MCF 10A (cell line): Measurements from ENCODE around the gene TM2D1. TPM values are rescaled to one million over a fixed set of nuclear protein-coding genes. Genes with fewer than 3 reads are reported as not detected.

Experiments used
- BruUV-seq: library from RNA; stranded (reverse); fragments of 400-500 nt; replicated peaks from 2 replicates; lab custom pipeline; 2021; lab: Mats Ljungman, UMichigan
- CTCF ChIA-PET: fragments of 300-600 bp; sonication (Branson Sonifier 250); formaldehyde crosslinking; extraction: SDS; loops from one replicate; lab custom pipeline; 2021; ENCODE audit warnings: antibody characterized with exemption, inconsistent platforms; lab: Yijun Ruan, JAX
- POLR2A ChIA-PET: fragments of 300-600, 350-650 bp; sonication (Branson Sonifier 250); formaldehyde crosslinking; extraction: SDS; loops from one replicate; lab custom pipeline; 2020; ENCODE audit warnings: antibody characterized with exemption, inconsistent platforms; lab: Yijun Ruan, JAX
- DNase-seq: peaks from one replicate; pipeline ENCODE4 v3.0.0-alpha.2; 2018; ENCODE audit not compliant: unreplicated experiment
- H3K27ac Mint-ChIP-seq: one replicate; pipeline ENCODE4 v1.8.0; 2022; ENCODE audit warnings: mild to moderate bottlenecking, low read depth, mixed read lengths; ENCODE audit not compliant: unreplicated experiment
- H3K27me3 Mint-ChIP-seq: one replicate; pipeline ENCODE4 v1.8.0; 2022; ENCODE audit warnings: mixed read lengths; ENCODE audit not compliant: insufficient read depth, unreplicated experiment
- H3K36me3 Mint-ChIP-seq: one replicate; pipeline ENCODE4 v1.8.0; 2022; ENCODE audit warnings: mild to moderate bottlenecking, moderate library complexity, mixed read lengths; ENCODE audit not compliant: insufficient read depth, unreplicated experiment
- H3K4me1 Mint-ChIP-seq: one replicate; pipeline ENCODE4 v1.8.0; 2022; ENCODE audit warnings: mixed read lengths; ENCODE audit not compliant: insufficient read depth, unreplicated experiment
- H3K4me3 Mint-ChIP-seq: one replicate; pipeline ENCODE4 v1.8.0; 2022; ENCODE audit warnings: mild to moderate bottlenecking, moderate library complexity, mixed read lengths; ENCODE audit not compliant: unreplicated experiment
- H3K9me3 Mint-ChIP-seq: one replicate; pipeline ENCODE4 v1.8.0; 2022; ENCODE audit warnings: mixed read lengths; ENCODE audit not compliant: unreplicated experiment
- intact Hi-C: fragments of 100-400 bp; cut with micrococcal nuclease; formaldehyde crosslinking; loops from 2 replicates; pipeline ENCODE4 v1.14.1; 2022
- total RNA-seq: library from RNA; stranded (reverse); gene quantifications from 2 replicates; pipeline ENCODE4 v1.2.3, GENCODE V29; 2022
- TF ChIP-seq, protein P1 (sequence below): fragments of 200-600 bp; IDR thresholded peaks from one replicate; pipeline ENCODE4 v1.8.0; 2022; ENCODE audit warnings: antibody characterized with exemption, mild to moderate bottlenecking; ENCODE audit not compliant: unreplicated experiment

Gene TM2D1
- total RNA-seq, 1 experiment from 2014 or later, result 29.4 TPM

DNA sequence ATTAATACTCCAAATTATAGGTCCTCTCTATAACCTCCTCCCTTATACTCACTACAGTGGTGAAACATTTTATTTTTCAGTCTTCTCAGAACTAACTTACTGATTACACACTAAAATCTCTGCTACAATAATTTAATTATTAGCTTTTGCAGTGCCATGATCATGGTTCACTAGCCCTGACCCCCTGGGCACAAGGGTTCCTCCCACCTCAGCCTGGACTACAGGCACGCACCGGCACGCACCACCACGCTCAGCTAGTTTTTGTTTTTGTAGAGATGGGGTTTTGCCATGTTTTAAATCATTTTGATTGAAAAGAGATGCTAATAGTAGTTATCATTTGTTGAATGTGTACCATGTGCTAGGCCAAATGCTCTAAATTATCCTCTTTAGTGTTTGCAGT is 23.6 kb upstream of the TM2D1 start:
- intact Hi-C loops, result no loop called here
- no peak for DNase-seq
- TF ChIP-seq, protein P1, sequence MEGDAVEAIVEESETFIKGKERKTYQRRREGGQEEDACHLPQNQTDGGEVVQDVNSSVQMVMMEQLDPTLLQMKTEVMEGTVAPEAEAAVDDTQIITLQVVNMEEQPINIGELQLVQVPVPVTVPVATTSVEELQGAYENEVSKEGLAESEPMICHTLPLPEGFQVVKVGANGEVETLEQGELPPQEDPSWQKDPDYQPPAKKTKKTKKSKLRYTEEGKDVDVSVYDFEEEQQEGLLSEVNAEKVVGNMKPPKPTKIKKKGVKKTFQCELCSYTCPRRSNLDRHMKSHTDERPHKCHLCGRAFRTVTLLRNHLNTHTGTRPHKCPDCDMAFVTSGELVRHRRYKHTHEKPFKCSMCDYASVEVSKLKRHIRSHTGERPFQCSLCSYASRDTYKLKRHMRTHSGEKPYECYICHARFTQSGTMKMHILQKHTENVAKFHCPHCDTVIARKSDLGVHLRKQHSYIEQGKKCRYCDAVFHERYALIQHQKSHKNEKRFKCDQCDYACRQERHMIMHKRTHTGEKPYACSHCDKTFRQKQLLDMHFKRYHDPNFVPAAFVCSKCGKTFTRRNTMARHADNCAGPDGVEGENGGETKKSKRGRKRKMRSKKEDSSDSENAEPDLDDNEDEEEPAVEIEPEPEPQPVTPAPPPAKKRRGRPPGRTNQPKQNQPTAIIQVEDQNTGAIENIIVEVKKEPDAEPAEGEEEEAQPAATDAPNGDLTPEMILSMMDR, result no peak
- Mint-ChIP-seq H3K4me3 (no peak overlapping the region), H3K27ac (no peak overlapping the region), H3K9me3 (no peaks in the 10 kb centered on the region), H3K4me1 (peaks cover 19% of the 10 kb centered on the region), H3K36me3 (peaks cover 29% of the 10 kb centered on the region), H3K27me3 (no peaks in the 10 kb centered on the region)
- ChIA-PET POLR2A (no interaction called here), CTCF (interaction anchor here (0.6 kb wide), 1 partner anchor 18 kb away, joined by 3 read pairs; no protein-coding TSS in a partner anchor)
- no TSS peak for BruUV-seq

DNA sequence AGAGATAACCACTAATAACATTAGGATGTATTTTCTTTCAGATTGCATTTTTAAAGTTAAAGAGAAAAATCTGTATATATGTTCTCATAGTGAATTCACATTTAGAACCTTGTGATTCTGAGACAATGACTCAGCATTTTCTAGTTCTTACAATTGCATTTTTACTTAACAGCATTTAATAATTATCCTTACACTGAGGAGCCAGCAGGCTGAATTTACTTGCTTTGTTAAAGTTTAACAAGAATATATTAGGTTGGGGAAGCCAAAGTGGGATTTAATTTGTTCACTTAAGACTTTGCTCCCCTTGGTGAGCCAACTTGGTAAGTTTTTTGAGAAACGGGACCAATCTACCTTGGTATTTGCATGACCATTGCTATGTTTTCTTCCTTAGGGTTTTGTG is 21.9 kb upstream of the TM2D1 start:
- TF ChIP-seq, protein P1, result no peak
- ChIA-PET CTCF (interaction anchor here (0.6 to 0.8 kb wide), 3 partner anchors 23 to 245 kb away, joined by 3 to 5 read pairs (median 3); no protein-coding TSS in a partner anchor), POLR2A (no interaction called here)
- DNase-seq, result no peak
- H3K36me3 Mint-ChIP-seq, result peaks cover 33% of the 10 kb centered on the region
- no peak overlapping the region for H3K4me3 Mint-ChIP-seq
- no peaks in the 10 kb centered on the region for H3K27me3 Mint-ChIP-seq
- no peaks in the 10 kb centered on the region for H3K9me3 Mint-ChIP-seq
- H3K27ac Mint-ChIP-seq, result peak overlapping the region; percentile 46
- intact Hi-C loops, result no loop called here
- no TSS peak for BruUV-seq
- peaks cover 24% of the 10 kb centered on the region for H3K4me1 Mint-ChIP-seq

- peak overlapping the region; percentile 82 for H3K4me3 Mint-ChIP-seq
- peaks cover 18% of the 10 kb centered on the region for H3K36me3 Mint-ChIP-seq
- no peak for DNase-seq
- H3K27me3 Mint-ChIP-seq, result no peaks in the 10 kb centered on the region
- H3K27ac Mint-ChIP-seq, result peak overlapping the region; percentile 75
- CTCF ChIA-PET, result interaction anchor here (0.6 to 1.1 kb wide), 6 partner anchors 23 to 805 kb away, joined by 3 to 5 read pairs (median 4); no protein-coding TSS in a partner anchor
- TF ChIP-seq, protein P1, result no peak
- intact Hi-C loops, result loop anchor here (5.0 kb wide), 2 partner anchors 98 to 272 kb away; no protein-coding TSS in a partner anchor
- peaks cover 29% of the 10 kb centered on the region for H3K4me1 Mint-ChIP-seq
- H3K9me3 Mint-ChIP-seq, result no peaks in the 10 kb centered on the region
- POLR2A ChIA-PET, result interaction anchor here (0.6 to 2.7 kb wide), 8 partner anchors 10 to 263 kb away, joined by 3 to 19 read pairs (median 4); partner anchors contain the start of gene TM2D1
- no TSS peak for BruUV-seq
Measured at GRCh38 chr1:61743716-61744580, 19.0 kb upstream of the TM2D1 start.

DNA sequence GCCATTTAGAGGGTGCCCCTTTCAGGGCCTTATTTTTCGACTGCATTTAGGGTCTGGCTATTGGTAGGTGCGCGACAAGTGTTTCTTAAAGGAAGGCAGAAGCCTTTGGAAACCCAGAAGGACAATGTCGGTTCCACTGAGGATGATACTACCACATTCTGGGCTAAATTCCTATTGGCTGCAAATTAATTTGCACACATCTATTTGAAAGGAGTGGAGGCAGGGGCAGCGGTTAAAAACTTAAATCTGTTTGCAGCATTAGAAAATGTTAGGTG is 18.4 kb upstream of the TM2D1 start:
- TSS peak; percentile 42 for BruUV-seq
- intact Hi-C loops, result loop anchor here (5.0 kb wide), 2 partner anchors 99 to 271 kb away; no protein-coding TSS in a partner anchor
- peak overlapping the region; percentile 82 for H3K4me3 Mint-ChIP-seq
- H3K4me1 Mint-ChIP-seq, result peaks cover 29% of the 10 kb centered on the region
- H3K36me3 Mint-ChIP-seq, result peaks cover 16% of the 10 kb centered on the region
- peak overlapping the region; percentile 75 for H3K27ac Mint-ChIP-seq
- POLR2A ChIA-PET, result interaction anchor here (0.7 to 2.7 kb wide), 7 partner anchors 10 to 658 kb away, joined by 3 to 19 read pairs (median 4); partner anchors contain the start of gene TM2D1
- no peaks in the 10 kb centered on the region for H3K9me3 Mint-ChIP-seq
- no peak for DNase-seq
- CTCF ChIA-PET, result interaction anchor here (0.6 to 1.1 kb wide), 4 partner anchors 22 to 773 kb away, joined by 3 to 4 read pairs (median 4); no protein-coding TSS in a partner anchor
- TF ChIP-seq, protein P1, result no peak
- H3K27me3 Mint-ChIP-seq, result no peaks in the 10 kb centered on the region
